Esophagus squamous epithelium (tissue), 4 donors: ENCODE results near the gene STK24.

ENCODE experiments used
- POLR2A ChIP-seq, 4 donors: fragments of 450-650 bp; IDR thresholded peaks; one replicate each; pipeline ENCODE4 v1.6.1; 2017; ENCODE audit warnings: antibody characterized with exemption in 4 of 4, mild to moderate bottlenecking in 4 of 4, moderate library complexity in 3 of 4
- TF ChIP-seq, protein P1 (sequence below), 6 experiments: fragments of 450-650 bp in 4 of 6; fragments of 200-600 bp in 2 of 6; sonication (generic) in 2 of 6; IDR thresholded peaks; one replicate each; pipeline ENCODE4 v1.5.1; 2016 to 2019; ENCODE audit warnings: antibody characterized with exemption in 6 of 6, mild to moderate bottlenecking in 4 of 6, moderate library complexity in 4 of 6

DNA sequence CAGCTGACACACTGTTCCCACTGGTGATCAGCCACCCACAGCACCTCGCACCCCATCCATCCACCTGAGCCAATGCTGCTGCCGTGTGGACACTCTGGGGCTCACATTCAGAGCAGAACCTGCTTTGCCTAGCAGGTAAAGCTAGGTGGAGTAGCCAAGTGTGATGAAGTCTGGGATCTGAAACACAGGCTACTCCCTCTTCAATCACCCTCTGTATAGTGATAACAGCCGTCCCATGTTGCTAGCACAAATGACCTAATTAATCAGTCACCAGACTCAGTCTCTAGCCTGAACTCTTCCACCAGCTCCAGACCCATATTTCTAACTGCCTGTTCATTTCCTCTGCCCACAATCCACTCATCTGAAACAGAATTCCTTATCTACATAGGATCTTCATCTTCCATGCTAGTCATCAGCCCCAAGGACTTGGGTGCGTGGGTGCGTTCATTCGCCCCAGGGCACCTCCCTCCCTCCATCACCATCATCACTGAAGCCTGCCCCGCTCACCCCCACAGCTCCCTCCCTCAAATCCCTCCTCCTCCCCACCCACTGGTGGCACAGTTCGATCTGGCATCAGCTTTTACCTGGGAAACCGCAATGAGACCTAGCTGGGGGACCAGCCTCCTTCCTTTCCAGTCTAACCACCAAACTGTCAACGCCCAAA is 19.8 kb downstream of the STK24 start:
- TF ChIP-seq, protein P1, sequence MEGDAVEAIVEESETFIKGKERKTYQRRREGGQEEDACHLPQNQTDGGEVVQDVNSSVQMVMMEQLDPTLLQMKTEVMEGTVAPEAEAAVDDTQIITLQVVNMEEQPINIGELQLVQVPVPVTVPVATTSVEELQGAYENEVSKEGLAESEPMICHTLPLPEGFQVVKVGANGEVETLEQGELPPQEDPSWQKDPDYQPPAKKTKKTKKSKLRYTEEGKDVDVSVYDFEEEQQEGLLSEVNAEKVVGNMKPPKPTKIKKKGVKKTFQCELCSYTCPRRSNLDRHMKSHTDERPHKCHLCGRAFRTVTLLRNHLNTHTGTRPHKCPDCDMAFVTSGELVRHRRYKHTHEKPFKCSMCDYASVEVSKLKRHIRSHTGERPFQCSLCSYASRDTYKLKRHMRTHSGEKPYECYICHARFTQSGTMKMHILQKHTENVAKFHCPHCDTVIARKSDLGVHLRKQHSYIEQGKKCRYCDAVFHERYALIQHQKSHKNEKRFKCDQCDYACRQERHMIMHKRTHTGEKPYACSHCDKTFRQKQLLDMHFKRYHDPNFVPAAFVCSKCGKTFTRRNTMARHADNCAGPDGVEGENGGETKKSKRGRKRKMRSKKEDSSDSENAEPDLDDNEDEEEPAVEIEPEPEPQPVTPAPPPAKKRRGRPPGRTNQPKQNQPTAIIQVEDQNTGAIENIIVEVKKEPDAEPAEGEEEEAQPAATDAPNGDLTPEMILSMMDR (IDR thresholded peaks at IDR 0.05), result peak in 4 of 6 experiments; percentile 4 to 64 (median 40)
- TF ChIP-seq POLR2A (IDR thresholded peaks at IDR 0.05), result no peak
